CD4-positive, alpha-beta T cell treated with Interferon gamma for 1 hour (primary cell): ENCODE results near the gene PRKCA.

Experiments used
- DNase-seq: peaks from one replicate; pipeline ENCODE4 v3.0.0-alpha.2; 2020

PRKCA gene

GRCh38 chr17:66763056-66763455 is 460.6 kb downstream of the PRKCA start:
- DNase-seq: no peak

- no peak for DNase-seq
Measured at GRCh38 chr17:66764506-66764905, 462.1 kb downstream of the PRKCA start.

- no peak for DNase-seq
Measured at GRCh38 chr17:66767154-66767933, 464.9 kb downstream of the PRKCA start.

GRCh38 chr17:66769911-66770310 is 467.5 kb downstream of the PRKCA start:
- DNase-seq: no peak

DNA sequence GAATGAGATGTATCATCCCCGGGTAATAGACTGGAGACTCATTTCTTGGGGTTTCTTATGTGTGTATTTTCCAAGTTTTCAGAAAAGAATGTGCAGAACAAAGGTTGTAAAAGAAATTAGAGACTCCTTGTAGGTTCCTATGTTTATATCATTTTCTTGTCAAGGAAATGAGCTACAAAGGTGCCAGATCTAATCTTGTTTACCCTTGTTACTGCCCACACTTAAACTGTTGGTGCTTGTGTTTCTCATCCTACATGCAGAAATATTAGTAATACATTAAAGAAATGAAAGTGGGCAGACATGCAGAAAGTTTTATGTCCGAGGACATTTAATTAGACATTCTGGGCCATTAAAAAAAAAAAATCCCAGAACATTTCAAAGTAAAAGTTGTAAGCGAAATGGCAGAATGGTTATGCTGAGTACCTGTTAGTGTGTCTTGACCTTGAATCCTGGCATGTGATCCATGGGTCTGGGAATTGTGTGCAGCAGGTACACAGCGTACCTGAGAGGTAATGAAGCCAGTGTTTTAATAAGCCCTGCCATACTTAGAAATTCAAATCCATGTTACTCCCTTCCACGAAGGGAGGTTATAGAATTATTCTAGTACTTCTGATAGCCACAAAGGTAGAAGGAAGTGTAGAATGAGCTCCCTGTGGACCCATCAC is 469.9 kb downstream of the PRKCA start:
- DNase-seq: no peak

DNA sequence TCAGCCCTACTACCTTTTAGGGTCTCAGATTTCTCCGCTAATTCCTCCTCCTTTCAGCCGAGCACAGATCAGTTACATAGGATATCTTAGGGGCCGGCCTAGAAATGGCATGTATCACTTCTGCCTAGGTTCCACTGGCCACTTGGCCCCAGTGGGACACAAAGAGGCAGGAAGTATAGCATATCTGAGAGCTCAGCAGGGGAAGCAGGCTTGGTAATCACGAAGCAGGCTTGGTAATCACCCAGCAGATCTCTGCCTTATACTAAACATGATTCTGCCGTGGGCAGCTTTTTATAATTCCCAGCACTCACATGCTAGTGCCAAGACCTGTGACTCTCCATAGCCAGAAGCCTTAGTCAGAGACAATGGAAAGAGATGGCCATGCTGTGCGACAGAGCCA is 472.9 kb downstream of the PRKCA start:
- no peak for DNase-seq

DNA sequence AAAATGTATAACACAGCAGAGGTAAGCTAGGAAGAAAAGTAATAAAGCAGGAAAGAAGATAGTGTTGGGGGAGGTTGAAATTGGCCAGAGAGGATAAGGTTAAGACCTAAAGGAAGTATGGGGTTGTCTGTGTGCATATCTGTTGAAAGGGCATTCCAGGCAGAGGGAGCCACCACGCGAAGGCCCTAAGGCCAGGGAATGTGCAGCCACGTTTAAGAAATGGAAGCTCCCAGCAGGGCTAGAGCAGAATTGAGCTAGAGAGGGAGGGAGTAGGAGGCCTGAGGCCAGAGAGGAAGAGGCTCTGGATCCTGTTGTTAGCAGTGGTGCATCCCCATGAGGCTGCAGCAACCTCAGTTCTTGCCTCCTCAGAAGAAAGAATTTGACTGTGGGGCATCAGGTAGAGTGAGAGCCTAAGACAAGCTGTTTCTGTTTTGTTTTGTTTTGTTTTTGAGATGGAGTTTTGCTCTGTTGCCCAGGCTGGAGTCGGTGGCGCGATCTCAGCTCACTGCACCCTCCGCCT is 473.5 kb downstream of the PRKCA start:
- DNase-seq: no peak

GRCh38 chr17:66776999-66777688 is 474.7 kb downstream of the PRKCA start:
- DNase-seq: no peak

DNA sequence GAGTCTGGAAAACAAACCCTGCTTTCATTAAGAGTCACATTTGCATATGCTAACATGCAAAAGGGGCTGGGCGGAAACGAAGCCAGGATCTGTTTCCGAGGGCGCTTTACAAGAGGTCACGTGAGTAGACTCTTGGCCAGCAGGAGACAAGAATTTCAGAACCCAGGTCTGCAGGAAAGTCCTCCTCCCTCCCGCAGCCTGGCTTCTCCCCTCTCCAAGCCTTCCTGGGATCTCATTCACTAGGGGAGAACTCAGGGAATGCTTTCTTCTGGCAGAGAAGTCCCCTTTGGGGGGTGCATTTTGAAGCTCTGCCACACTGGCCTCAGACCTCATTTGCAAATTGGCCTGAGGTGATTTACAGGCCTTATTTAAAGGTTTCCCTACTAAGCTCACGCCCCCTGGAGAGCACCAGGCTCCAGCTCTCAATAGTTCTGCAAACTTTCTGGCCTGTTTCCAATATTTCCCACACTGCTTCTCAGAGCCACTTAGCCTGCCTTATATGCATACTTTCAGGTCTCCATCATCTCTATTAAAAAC is 475.3 kb downstream of the PRKCA start:
- no peak for DNase-seq

GRCh38 chr17:66778531-66779236 is 476.3 kb downstream of the PRKCA start:
- no peak for DNase-seq

- no peak for DNase-seq
Measured at GRCh38 chr17:66779237-66779606, 476.8 kb downstream of the PRKCA start.

- no peak for DNase-seq
Measured at GRCh38 chr17:66781135-66781534, 478.7 kb downstream of the PRKCA start.

- no peak for DNase-seq
Measured at GRCh38 chr17:66782851-66783250, 480.4 kb downstream of the PRKCA start.

- no peak for DNase-seq
Measured at GRCh38 chr17:66783656-66784381, 481.4 kb downstream of the PRKCA start.

- no peak for DNase-seq
Measured at GRCh38 chr17:66784621-66785364, 482.4 kb downstream of the PRKCA start.

DNA sequence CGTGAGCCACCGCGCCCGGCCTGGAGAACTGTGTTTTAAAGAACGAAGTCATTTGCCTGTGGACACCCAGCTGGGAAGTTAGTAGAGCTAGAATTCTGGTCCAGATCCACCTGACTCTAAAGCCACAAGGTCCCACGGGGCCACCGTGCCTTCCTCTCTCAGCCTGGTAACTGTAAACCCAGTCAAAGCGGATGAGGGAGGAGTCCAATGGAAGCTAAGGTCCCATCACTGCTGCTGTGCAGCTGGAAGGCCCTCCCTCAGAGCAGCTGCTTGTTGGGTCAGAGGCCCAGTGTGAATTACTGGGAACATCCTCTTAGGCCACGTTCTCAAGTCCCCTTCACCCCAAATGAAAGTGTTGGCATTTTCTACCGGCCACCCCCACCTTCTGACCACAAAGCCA is 483.7 kb downstream of the PRKCA start:
- DNase-seq: no peak

GRCh38 chr17:66787914-66788313 is 485.5 kb downstream of the PRKCA start:
- DNase-seq: no peak

- DNase-seq: no peak
Measured at GRCh38 chr17:66789093-66789492, 486.7 kb downstream of the PRKCA start.

- no peak for DNase-seq
Measured at GRCh38 chr17:66789961-66790437, 487.6 kb downstream of the PRKCA start.

DNA sequence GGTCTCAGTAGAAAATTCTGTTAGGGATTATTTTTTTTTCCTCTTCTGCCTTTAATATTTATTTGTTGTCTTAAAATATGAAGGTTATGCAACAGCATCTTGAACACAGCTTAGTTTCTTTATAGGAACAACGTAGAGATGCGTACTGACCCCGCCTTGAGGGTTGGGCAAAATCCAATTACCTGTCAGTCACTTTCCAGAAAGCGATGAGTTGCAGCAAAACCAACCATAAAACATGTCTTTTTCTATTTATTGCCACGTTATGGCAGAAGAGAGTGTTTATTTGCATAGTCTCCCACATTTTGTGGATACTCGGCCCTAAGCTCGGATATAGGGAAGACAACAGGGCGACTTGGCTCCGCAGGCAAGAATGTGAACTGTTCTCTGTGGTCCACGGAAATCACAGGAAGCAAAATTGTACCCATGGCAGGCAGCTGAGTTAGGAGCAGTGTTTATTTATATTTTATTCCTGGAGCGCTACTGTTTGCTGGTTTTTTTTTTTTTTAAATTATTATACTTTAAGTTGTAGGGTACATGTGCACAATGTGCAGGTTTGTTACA is 488.2 kb downstream of the PRKCA start:
- no peak for DNase-seq

DNA sequence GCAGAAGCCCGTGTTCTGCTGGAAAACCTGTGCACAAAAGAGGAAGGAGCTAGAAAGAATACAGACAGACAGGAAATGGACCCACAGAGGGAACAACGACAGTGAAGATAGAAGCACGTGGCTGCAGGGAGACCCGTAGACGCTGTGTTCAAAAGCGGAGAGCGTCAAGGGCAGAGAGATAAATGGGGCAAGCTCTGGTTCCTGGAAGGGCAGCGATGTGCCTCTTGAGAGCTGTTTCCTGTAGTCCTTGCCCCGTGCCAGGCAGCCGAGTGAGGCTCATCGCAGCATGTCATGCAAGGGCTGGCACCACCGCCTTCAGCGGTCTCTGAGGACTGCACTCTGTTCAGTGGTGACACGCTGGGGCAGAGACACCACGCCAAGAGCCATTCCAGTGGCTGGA is 488.9 kb downstream of the PRKCA start:
- DNase-seq: no peak
